GM21390 (cell line): ENCODE results near the gene TUBB3.
"Not testable (repeated sequence)": the region's sequence is repeated elsewhere in the genome, so short reads cannot be mapped to it uniquely, and the experiment has no call there.

Experiments used
- ATAC-seq: cut with Tn5 transposase; IDR thresholded peaks from one replicate; pipeline ENCODE4 v1.9.1; 2021; ENCODE audit not compliant: unreplicated experiment

TUBB3 gene

GRCh38 chr16:89964201-89964600, 41.1 kb downstream of the TUBB3 start:
- no peak for ATAC-seq

GRCh38 chr16:89965447-89966225, 42.5 kb downstream of the TUBB3 start:
- no peak for ATAC-seq

GRCh38 chr16:89966756-89967155, 43.6 kb downstream of the TUBB3 start:
- ATAC-seq: no peak

- ATAC-seq: not testable (repeated sequence)
Measured at GRCh38 chr16:89967436-89967835, 44.3 kb downstream of the TUBB3 start.

- not testable (repeated sequence) for ATAC-seq
Measured at GRCh38 chr16:89968074-89968473, 44.9 kb downstream of the TUBB3 start.

GRCh38 chr16:89969741-89970410, 46.7 kb downstream of the TUBB3 start:
- ATAC-seq: no peak

- ATAC-seq: no peak
Measured at GRCh38 chr16:89971495-89972243, 48.5 kb downstream of the TUBB3 start.

GRCh38 chr16:89972244-89973234, 49.4 kb downstream of the TUBB3 start:
- peak; percentile 78 for ATAC-seq

GRCh38 chr16:89973235-89973634, 50.1 kb downstream of the TUBB3 start:
- no peak for ATAC-seq

- no peak for ATAC-seq
Measured at GRCh38 chr16:89973654-89974335, 50.7 kb downstream of the TUBB3 start.

- no peak for ATAC-seq
Measured at GRCh38 chr16:89974870-89975269, 51.7 kb downstream of the TUBB3 start.

- ATAC-seq: no peak
Measured at GRCh38 chr16:89981414-89981813, 58.3 kb downstream of the TUBB3 start.

GRCh38 chr16:89982318-89982717, 59.2 kb downstream of the TUBB3 start:
- ATAC-seq: no peak

GRCh38 chr16:89983536-89983935, 60.4 kb downstream of the TUBB3 start:
- ATAC-seq: no peak

- ATAC-seq: no peak
Measured at GRCh38 chr16:89984216-89984615, 61.1 kb downstream of the TUBB3 start.

- ATAC-seq: no peak
Measured at GRCh38 chr16:89985219-89985618, 62.1 kb downstream of the TUBB3 start.
